H9 (cell line): ENCODE data around the gene GRIA4. TPM values are rescaled to one million over a fixed set of nuclear protein-coding genes. Genes with fewer than 3 reads are reported as not detected.

Experiments used
- DNase-seq: peaks from one replicate; pipeline ENCODE4 v3.0.0-alpha.2; 2017
- H2AFZ ChIP-seq: one replicate; pipeline ENCODE4 v1.6.1; 2013; ENCODE audit warnings: mild to moderate bottlenecking, low read length, control low read depth, moderate library complexity
- H2AK5ac ChIP-seq: 2 replicates; pipeline ENCODE4 v1.6.1; 2013; ENCODE audit warnings: low read length, control low read depth, mixed read lengths; ENCODE audit not compliant: insufficient read length
- H2BK120ac ChIP-seq: one replicate; pipeline ENCODE4 v1.6.1; 2013; ENCODE audit warnings: low read depth, mild to moderate bottlenecking, low read length, control low read depth, inconsistent platforms; ENCODE audit not compliant: poor library complexity, severe bottlenecking
- H2BK12ac ChIP-seq: 2 replicates; pipeline ENCODE4 v1.6.1; 2013; ENCODE audit warnings: low read length, control low read depth, mixed read lengths, low read depth; ENCODE audit not compliant: insufficient read length
- H2BK15ac ChIP-seq: 2 replicates; pipeline ENCODE4 v1.6.1; 2013; ENCODE audit warnings: low read depth, low read length, control low read depth
- H2BK20ac ChIP-seq: one replicate; pipeline ENCODE4 v1.6.1; 2013; ENCODE audit warnings: low read depth, mild to moderate bottlenecking, low read length, control low read depth, inconsistent platforms; ENCODE audit not compliant: poor library complexity, severe bottlenecking
- H2BK5ac ChIP-seq: 2 replicates; pipeline ENCODE4 v1.6.1; 2013; ENCODE audit warnings: low read length, control low read depth, mixed read lengths; ENCODE audit not compliant: insufficient read length
- H3K14ac ChIP-seq: 2 replicates; pipeline ENCODE4 v1.6.1; 2013; ENCODE audit warnings: low read length, control low read depth; ENCODE audit not compliant: insufficient read depth
- H3K18ac ChIP-seq: 2 replicates; pipeline ENCODE4 v1.6.1; 2013; ENCODE audit warnings: low read depth, mild to moderate bottlenecking, mixed read lengths, low read length, control low read depth; ENCODE audit not compliant: insufficient read length
- H3K23ac ChIP-seq: 2 replicates; pipeline ENCODE4 v1.6.1; 2013; ENCODE audit warnings: low read length, control low read depth, mixed read lengths, low read depth; ENCODE audit not compliant: insufficient read length
- H3K23me2 ChIP-seq: 2 replicates; pipeline ENCODE4 v1.6.1; 2013; ENCODE audit warnings: low read depth, mild to moderate bottlenecking, mixed read lengths, low read length, control low read depth; ENCODE audit not compliant: insufficient read length, poor library complexity, severe bottlenecking
- H3K27ac ChIP-seq: 2 replicates; pipeline ENCODE4 v1.5.1; 2013; ENCODE audit warnings: low read length, control low read depth, mixed read lengths, low read depth; ENCODE audit not compliant: insufficient read length
- H3K27me3 ChIP-seq: 2 replicates; pipeline ENCODE4 v1.6.1; 2013; ENCODE audit warnings: low read length, control low read depth, inconsistent platforms; ENCODE audit not compliant: insufficient read depth
- H3K4ac ChIP-seq: 2 replicates; pipeline ENCODE4 v1.6.1; 2013; ENCODE audit warnings: low read depth, mild to moderate bottlenecking, control low read depth, inconsistent platforms, low read length, moderate library complexity
- H3K4me1 ChIP-seq: 2 replicates; pipeline ENCODE4 v1.6.1; 2013; ENCODE audit warnings: low read length, control low read depth, inconsistent platforms; ENCODE audit not compliant: insufficient read depth
- H3K4me2 ChIP-seq: 2 replicates; pipeline ENCODE4 v1.6.1; 2013; ENCODE audit warnings: low read length, control low read depth, mixed read lengths; ENCODE audit not compliant: insufficient read length, insufficient read depth
- H3K56ac ChIP-seq: 2 replicates; pipeline ENCODE4 v1.6.1; 2013; ENCODE audit warnings: low read depth, mild to moderate bottlenecking, mixed read lengths, low read length, control low read depth; ENCODE audit not compliant: insufficient read length
- H3K79me1 ChIP-seq: 2 replicates; pipeline ENCODE4 v1.6.1; 2013; ENCODE audit warnings: low read depth, mild to moderate bottlenecking, moderate library complexity, low read length, control low read depth, inconsistent platforms; ENCODE audit not compliant: insufficient read depth, poor library complexity, severe bottlenecking
- H3K79me2 ChIP-seq: 2 replicates; pipeline ENCODE4 v1.6.1; 2013; ENCODE audit warnings: low read length, control low read depth, inconsistent platforms; ENCODE audit not compliant: insufficient read depth
- H3K9ac ChIP-seq: 2 replicates; pipeline ENCODE4 v1.6.1; 2013; ENCODE audit warnings: low read length, control low read depth, mixed read lengths; ENCODE audit not compliant: insufficient read length; ENCODE audit errors: extremely low read depth
- H3K9me3 ChIP-seq: one replicate; pipeline ENCODE4 v1.6.1; 2013; ENCODE audit warnings: low read depth, low read length, inconsistent platforms; ENCODE audit not compliant: control insufficient read depth
- H3T11ph ChIP-seq: one replicate; pipeline ENCODE4 v1.6.1; 2013; ENCODE audit warnings: mild to moderate bottlenecking, low read length, control low read depth, inconsistent platforms
- H4K20me1 ChIP-seq: one replicate; pipeline ENCODE4 v1.6.1; 2013; ENCODE audit not compliant: control insufficient read depth, insufficient read length, insufficient read depth
- H4K5ac ChIP-seq: 2 replicates; pipeline ENCODE4 v1.6.1; 2013; ENCODE audit warnings: low read depth, mild to moderate bottlenecking, mixed read lengths, low read length, control low read depth; ENCODE audit not compliant: insufficient read length
- H4K8ac ChIP-seq: replicated peaks from 2 replicates; pipeline ENCODE4 v1.6.1; 2013; ENCODE audit warnings: low read length, control low read depth, mixed read lengths, low read depth; ENCODE audit not compliant: insufficient read length
- H4K91ac ChIP-seq: 2 replicates; pipeline ENCODE4 v1.6.1; 2013; ENCODE audit warnings: low read depth, mild to moderate bottlenecking, moderate library complexity, mixed read lengths, low read length, control low read depth; ENCODE audit not compliant: insufficient read length
- H3K27ac Mint-ChIP-seq, 3 experiments: 2 replicates in 2 of 3; 3 replicates in 1 of 3; pipeline ENCODE4 v1.8.0; 2020 to 2021; ENCODE audit warnings: mixed read lengths in 3 of 3, mild to moderate bottlenecking in 1 of 3, moderate library complexity in 1 of 3
- H3K27me3 Mint-ChIP-seq: 2 replicates; pipeline ENCODE4 v1.8.0; 2021; ENCODE audit warnings: low read depth, mild to moderate bottlenecking, moderate library complexity, mixed read lengths
- H3K36me3 Mint-ChIP-seq, 3 experiments: 2 replicates in 2 of 3; 3 replicates in 1 of 3; pipeline ENCODE4 v1.8.0; 2020 to 2021; ENCODE audit warnings: low read depth in 3 of 3, mixed read lengths in 3 of 3; ENCODE audit not compliant: insufficient read depth in 1 of 3
- H3K4me1 Mint-ChIP-seq, 2 experiments: 2 replicates each; pipeline ENCODE4 v1.8.0; 2020; ENCODE audit warnings: mixed read lengths in 2 of 2
- H3K4me3 Mint-ChIP-seq, 2 experiments: 2 replicates in 1 of 2; 3 replicates in 1 of 2; pipeline ENCODE4 v1.8.0; 2020 to 2021; ENCODE audit warnings: mild to moderate bottlenecking in 2 of 2, mixed read lengths in 2 of 2, moderate library complexity in 1 of 2
- H3K9me3 Mint-ChIP-seq, 2 experiments: 2 replicates in 1 of 2; 3 replicates in 1 of 2; pipeline ENCODE4 v1.8.0; 2020; ENCODE audit warnings: mild to moderate bottlenecking in 2 of 2, mixed read lengths in 2 of 2, moderate library complexity in 1 of 2
- WGBS: extraction: QIAGEN DNeasy Blood & Tissue Kit; methylation state at CpG from one replicate; pipeline ENCODE4 v1.1.7; 2013; ENCODE audit warnings: missing lambda C conversion rate, low lambda C conversion rate, mixed read lengths; ENCODE audit not compliant: insufficient read length; ENCODE audit errors: extremely low coverage; 5-methylcytosine and 5-hydroxymethylcytosine counted together
- total RNA-seq: library from RNA; stranded (reverse); gene quantifications from 2 replicates; pipeline ENCODE4 v1.2.1, GENCODE V29; 2021
- TF ChIP-seq, protein P1 (sequence below): fragments of 200-600 bp; sonication (generic); conservative IDR thresholded peaks from 3 replicates; pipeline ENCODE4 v1.8.0; 2021; ENCODE audit warnings: antibody characterized with exemption, mild to moderate bottlenecking

Gene GRIA4
- total RNA-seq, 1 experiment from 2014 or later: 0.83 TPM

DNA sequence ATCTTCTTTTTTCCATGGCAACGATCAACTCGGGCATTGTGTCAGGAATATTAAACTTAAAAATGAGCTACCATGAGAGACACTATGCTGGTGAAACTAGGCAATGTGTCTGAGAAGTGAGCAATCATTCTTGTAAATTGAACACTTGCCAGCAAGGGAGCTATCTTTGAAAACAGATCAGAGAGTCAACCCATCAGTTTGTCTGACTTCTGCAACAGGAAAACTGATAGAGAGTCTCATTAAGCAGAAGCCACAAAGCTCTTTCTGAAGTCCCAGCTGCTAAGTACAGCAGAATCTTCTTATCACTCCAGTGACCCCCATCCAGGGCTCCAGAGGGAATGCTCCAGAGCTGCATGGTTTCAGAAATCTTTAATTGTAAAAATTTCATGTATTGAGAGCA, 297.4 kb downstream of the GRIA4 start:
- Histone ChIP-seq H4K91ac (no peak overlapping the region), H3K4me2 (no peak overlapping the region), H3T11ph (no peak overlapping the region), H3K4ac (no peak overlapping the region), H3K14ac (no peak overlapping the region), H2BK12ac (no peak overlapping the region), H3K4me1 (no peaks in the 10 kb centered on the region), H3K23me2 (no peaks in the 10 kb centered on the region), H3K18ac (no peak overlapping the region), H3K79me1 (no peaks in the 10 kb centered on the region), H3K79me2 (no peaks in the 10 kb centered on the region), H3K56ac (no peak overlapping the region), H2BK5ac (no peak overlapping the region), H4K8ac (no peak overlapping the region), H3K23ac (no peak overlapping the region), H2AFZ (no peak overlapping the region), H2BK20ac (no peak overlapping the region), H4K20me1 (no peaks in the 10 kb centered on the region), H2BK120ac (no peak overlapping the region), H3K27ac (no peak overlapping the region), H2AK5ac (no peak overlapping the region), H3K9ac (no peak overlapping the region), H3K27me3 (no peaks in the 10 kb centered on the region), H2BK15ac (no peak overlapping the region), H4K5ac (no peak overlapping the region), H3K9me3 (no peaks in the 10 kb centered on the region)
- WGBS: no CpG with 5 or more reads among the region's 2 CpGs
- Mint-ChIP-seq H3K4me3 (no peak overlapping the region), H3K36me3 (no peaks in the 10 kb centered on the region), H3K27ac (no peak overlapping the region), H3K9me3 (no peaks in the 10 kb centered on the region), H3K27me3 (no peaks in the 10 kb centered on the region), H3K4me1 (peaks cover 4 to 11% of the 10 kb centered on the region in 2 experiments; a peak in 3 of 4 replicates)
- TF ChIP-seq, protein P1, sequence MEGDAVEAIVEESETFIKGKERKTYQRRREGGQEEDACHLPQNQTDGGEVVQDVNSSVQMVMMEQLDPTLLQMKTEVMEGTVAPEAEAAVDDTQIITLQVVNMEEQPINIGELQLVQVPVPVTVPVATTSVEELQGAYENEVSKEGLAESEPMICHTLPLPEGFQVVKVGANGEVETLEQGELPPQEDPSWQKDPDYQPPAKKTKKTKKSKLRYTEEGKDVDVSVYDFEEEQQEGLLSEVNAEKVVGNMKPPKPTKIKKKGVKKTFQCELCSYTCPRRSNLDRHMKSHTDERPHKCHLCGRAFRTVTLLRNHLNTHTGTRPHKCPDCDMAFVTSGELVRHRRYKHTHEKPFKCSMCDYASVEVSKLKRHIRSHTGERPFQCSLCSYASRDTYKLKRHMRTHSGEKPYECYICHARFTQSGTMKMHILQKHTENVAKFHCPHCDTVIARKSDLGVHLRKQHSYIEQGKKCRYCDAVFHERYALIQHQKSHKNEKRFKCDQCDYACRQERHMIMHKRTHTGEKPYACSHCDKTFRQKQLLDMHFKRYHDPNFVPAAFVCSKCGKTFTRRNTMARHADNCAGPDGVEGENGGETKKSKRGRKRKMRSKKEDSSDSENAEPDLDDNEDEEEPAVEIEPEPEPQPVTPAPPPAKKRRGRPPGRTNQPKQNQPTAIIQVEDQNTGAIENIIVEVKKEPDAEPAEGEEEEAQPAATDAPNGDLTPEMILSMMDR: no peak
- DNase-seq: no peak
